HG03565 (cell line): ENCODE results near the gene SCUBE3.

Experiments used
- ATAC-seq: cut with Tn5 transposase; IDR thresholded peaks from one replicate; pipeline ENCODE4 v1.9.1; 2021; ENCODE audit warnings: mild to moderate bottlenecking, moderate library complexity; ENCODE audit not compliant: unreplicated experiment

Gene SCUBE3

GRCh38 chr6:35264550-35265274, 51.0 kb downstream of the SCUBE3 start:
- no peak for ATAC-seq

- ATAC-seq, result no peak
Measured at GRCh38 chr6:35265523-35265922, 51.8 kb downstream of the SCUBE3 start.

- no peak for ATAC-seq
Measured at GRCh38 chr6:35267446-35267845, 53.7 kb downstream of the SCUBE3 start.

GRCh38 chr6:35267897-35268296, 54.1 kb downstream of the SCUBE3 start:
- no peak for ATAC-seq

GRCh38 chr6:35272005-35272404, 58.2 kb downstream of the SCUBE3 start:
- no peak for ATAC-seq

GRCh38 chr6:35273822-35274559, 60.2 kb downstream of the SCUBE3 start:
- ATAC-seq, result no peak

GRCh38 chr6:35275744-35276260, 62.0 kb downstream of the SCUBE3 start:
- ATAC-seq, result no peak

- no peak for ATAC-seq
Measured at GRCh38 chr6:35278708-35279107, 65.0 kb downstream of the SCUBE3 start.

GRCh38 chr6:35280903-35281302, 67.1 kb downstream of the SCUBE3 start:
- no peak for ATAC-seq

- no peak for ATAC-seq
Measured at GRCh38 chr6:35282472-35282871, 68.7 kb downstream of the SCUBE3 start.

- no peak for ATAC-seq
Measured at GRCh38 chr6:35283361-35283760, 69.6 kb downstream of the SCUBE3 start.

GRCh38 chr6:35287671-35288396, 74.1 kb downstream of the SCUBE3 start:
- no peak for ATAC-seq

- no peak for ATAC-seq
Measured at GRCh38 chr6:35288834-35289233, 75.1 kb downstream of the SCUBE3 start.

GRCh38 chr6:35291491-35291890, 77.7 kb downstream of the SCUBE3 start:
- ATAC-seq, result no peak

- ATAC-seq, result no peak
Measured at GRCh38 chr6:35292494-35292893, 78.7 kb downstream of the SCUBE3 start.

- ATAC-seq, result no peak
Measured at GRCh38 chr6:35293681-35294080, 79.9 kb downstream of the SCUBE3 start.

- ATAC-seq, result no peak
Measured at GRCh38 chr6:35294308-35294945, 80.7 kb downstream of the SCUBE3 start.

- no peak for ATAC-seq
Measured at GRCh38 chr6:35295036-35295435, 81.3 kb downstream of the SCUBE3 start.

GRCh38 chr6:35295521-35296315, 82.0 kb downstream of the SCUBE3 start:
- ATAC-seq, result no peak

- no peak for ATAC-seq
Measured at GRCh38 chr6:35296931-35297600, 83.3 kb downstream of the SCUBE3 start.
